NT2/D1 (cell line): ENCODE results near the gene DPP6.

Experiments
- DNase-seq: peaks from one replicate; pipeline ENCODE4 v3.0.0-alpha.2; 2011; ENCODE audit warnings: low read depth, low spot score
- H3K27me3 ChIP-seq: 2 replicates; pipeline ENCODE4 v1.6.0; 2011; ENCODE audit warnings: mild to moderate bottlenecking; ENCODE audit not compliant: insufficient read length, insufficient read depth
- H3K36me3 ChIP-seq: 2 replicates; pipeline ENCODE4 v1.6.1; 2011; ENCODE audit warnings: mild to moderate bottlenecking, low read length, mixed read lengths; ENCODE audit not compliant: insufficient read depth, insufficient read length
- H3K4me1 ChIP-seq: 2 replicates; pipeline ENCODE4 v1.5.1; 2011; ENCODE audit not compliant: insufficient read depth, insufficient read length
- H3K4me3 ChIP-seq: 2 replicates; pipeline ENCODE4 v1.5.1; 2011; ENCODE audit warnings: low read depth; ENCODE audit not compliant: insufficient read length
- H3K9ac ChIP-seq: 2 replicates; pipeline ENCODE4 v1.6.0; 2011; ENCODE audit warnings: low read depth; ENCODE audit not compliant: insufficient read length
- H3K9me3 ChIP-seq: 2 replicates; pipeline ENCODE4 v1.5.1; 2011; ENCODE audit warnings: mild to moderate bottlenecking, low read length; ENCODE audit not compliant: insufficient read depth
- SUZ12 ChIP-seq: IDR thresholded peaks from 2 replicates; pipeline ENCODE4 v1.6.1; 2011; ENCODE audit not compliant: insufficient read length, insufficient read depth; ENCODE audit errors: extremely low read depth
- YY1 ChIP-seq: IDR thresholded peaks from 2 replicates; pipeline ENCODE4 v1.6.1; 2011; ENCODE audit not compliant: insufficient read length, insufficient read depth
- ZNF274 ChIP-seq: IDR thresholded peaks from 2 replicates; pipeline ENCODE4 v1.6.1; 2011; ENCODE audit warnings: mild to moderate bottlenecking, low read depth, low read length

Gene DPP6

GRCh38 chr7:154640917-154641316, 588.7 kb downstream of the DPP6 start:
- no peaks in the 10 kb centered on the region for H3K27me3 ChIP-seq
- DNase-seq: no peak
- no peaks in the 10 kb centered on the region for H3K4me1 ChIP-seq
- H3K36me3 ChIP-seq: no peaks in the 10 kb centered on the region
- no peak for TF ChIP-seq ZNF274
- TF ChIP-seq SUZ12: no peak
- no peak for TF ChIP-seq YY1
- H3K9me3 ChIP-seq: no peaks in the 10 kb centered on the region
- H3K4me3 ChIP-seq: no peak overlapping the region
- H3K9ac ChIP-seq: no peak overlapping the region

GRCh38 chr7:154644366-154644765, 592.2 kb downstream of the DPP6 start:
- H3K36me3 ChIP-seq: no peaks in the 10 kb centered on the region
- H3K9ac ChIP-seq: no peak overlapping the region
- H3K4me3 ChIP-seq: no peak overlapping the region
- H3K9me3 ChIP-seq: no peaks in the 10 kb centered on the region
- DNase-seq: no peak
- H3K27me3 ChIP-seq: no peaks in the 10 kb centered on the region
- TF ChIP-seq YY1 (no peak), ZNF274 (no peak), SUZ12 (no peak)
- no peaks in the 10 kb centered on the region for H3K4me1 ChIP-seq

- no peaks in the 10 kb centered on the region for H3K4me1 ChIP-seq
- DNase-seq: no peak
- no peaks in the 10 kb centered on the region for H3K27me3 ChIP-seq
- peaks cover 5% of the 10 kb centered on the region; the same call in 1 of the 2 replicates for H3K9me3 ChIP-seq
- no peak overlapping the region for H3K4me3 ChIP-seq
- no peaks in the 10 kb centered on the region for H3K36me3 ChIP-seq
- H3K9ac ChIP-seq: no peak overlapping the region
- TF ChIP-seq SUZ12 (no peak), YY1 (no peak), ZNF274 (no peak)
These were observed 594.2 kb downstream of the DPP6 start for GRCh38 chr7:154646126-154647013.

GRCh38 chr7:154647625-154648024, 595.4 kb downstream of the DPP6 start:
- TF ChIP-seq SUZ12 (no peak), ZNF274 (no peak), YY1 (no peak)
- Histone ChIP-seq H3K36me3 (no peaks in the 10 kb centered on the region), H3K4me3 (no peak overlapping the region), H3K27me3 (no peaks in the 10 kb centered on the region), H3K9me3 (peaks cover 9% of the 10 kb centered on the region; the same call in 1 of the 2 replicates), H3K9ac (no peak overlapping the region), H3K4me1 (no peaks in the 10 kb centered on the region)
- DNase-seq: no peak

- Histone ChIP-seq H3K4me3 (no peak overlapping the region), H3K36me3 (no peaks in the 10 kb centered on the region), H3K9me3 (peaks cover 9% of the 10 kb centered on the region; the same call in 1 of the 2 replicates), H3K9ac (no peak overlapping the region), H3K4me1 (no peaks in the 10 kb centered on the region), H3K27me3 (no peaks in the 10 kb centered on the region)
- TF ChIP-seq YY1 (no peak), ZNF274 (no peak)
- no peak for DNase-seq
These were observed 596.8 kb downstream of the DPP6 start for GRCh38 chr7:154649015-154649414.

- no peak for TF ChIP-seq ZNF274
- no peak for TF ChIP-seq SUZ12
- TF ChIP-seq YY1: no peak
- no peak overlapping the region for H3K9ac ChIP-seq
- no peaks in the 10 kb centered on the region for H3K4me1 ChIP-seq
- no peak for DNase-seq
- H3K9me3 ChIP-seq: peaks cover 9% of the 10 kb centered on the region; the same call in 1 of the 2 replicates
- no peaks in the 10 kb centered on the region for H3K27me3 ChIP-seq
- H3K36me3 ChIP-seq: no peaks in the 10 kb centered on the region
- no peak overlapping the region for H3K4me3 ChIP-seq
These were observed 597.2 kb downstream of the DPP6 start for GRCh38 chr7:154649434-154649833.

GRCh38 chr7:154650275-154650674, 598.1 kb downstream of the DPP6 start:
- H3K4me3 ChIP-seq: no peak overlapping the region
- H3K9ac ChIP-seq: no peak overlapping the region
- no peak for DNase-seq
- no peaks in the 10 kb centered on the region for H3K27me3 ChIP-seq
- no peaks in the 10 kb centered on the region for H3K4me1 ChIP-seq
- TF ChIP-seq ZNF274 (no peak), SUZ12 (no peak)
- H3K36me3 ChIP-seq: no peaks in the 10 kb centered on the region
- peaks cover 9% of the 10 kb centered on the region; the same call in 1 of the 2 replicates for H3K9me3 ChIP-seq
